ENCODE measurements around the gene KIF1A. TPM values are rescaled to one million over a fixed set of nuclear protein-coding genes. Genes with fewer than 3 reads are reported as not detected.

Gene KIF1A
- total and polyA plus RNA-seq, 8 donors: 32.4 to 76.0 (median 62.1) TPM

DNA sequence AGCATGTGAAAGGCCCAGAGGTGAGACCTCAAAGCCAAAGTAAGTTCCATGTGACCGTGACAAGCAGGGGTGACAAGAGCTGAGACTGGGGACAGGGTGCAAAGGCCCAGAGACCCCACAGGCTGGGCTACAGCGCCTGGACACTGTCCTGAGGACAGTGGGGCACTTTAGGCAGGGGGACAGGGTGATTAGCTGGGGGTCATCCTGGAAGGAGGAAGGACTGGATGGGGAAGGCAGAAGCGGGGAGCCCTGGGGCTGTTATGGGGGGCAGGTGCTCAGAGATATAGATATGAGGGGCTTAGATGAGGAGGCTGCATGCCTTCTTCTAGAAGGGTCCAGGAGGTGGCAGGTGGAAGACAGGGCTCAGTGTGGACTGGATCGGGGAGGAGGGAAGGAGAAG lies 31.5 kb downstream of the KIF1A start:
- no peaks in the 10 kb centered on the region for H3K27me3 ChIP-seq
- intact Hi-C loops (cut with DNase I): no loop called here
- FAIRE-seq (no peak), ATAC-seq (no peak), DNase-seq (peak in 1 of 6 donors; percentile 30)
- WGBS, 2 donors: 89 to 92% methylated on average over 4 of the region's 4 CpGs
- H3K27ac ChIP-seq: no peak overlapping the region
- H3K4me1 ChIP-seq: no peaks in the 10 kb centered on the region
- TF ChIP-seq, protein P1, sequence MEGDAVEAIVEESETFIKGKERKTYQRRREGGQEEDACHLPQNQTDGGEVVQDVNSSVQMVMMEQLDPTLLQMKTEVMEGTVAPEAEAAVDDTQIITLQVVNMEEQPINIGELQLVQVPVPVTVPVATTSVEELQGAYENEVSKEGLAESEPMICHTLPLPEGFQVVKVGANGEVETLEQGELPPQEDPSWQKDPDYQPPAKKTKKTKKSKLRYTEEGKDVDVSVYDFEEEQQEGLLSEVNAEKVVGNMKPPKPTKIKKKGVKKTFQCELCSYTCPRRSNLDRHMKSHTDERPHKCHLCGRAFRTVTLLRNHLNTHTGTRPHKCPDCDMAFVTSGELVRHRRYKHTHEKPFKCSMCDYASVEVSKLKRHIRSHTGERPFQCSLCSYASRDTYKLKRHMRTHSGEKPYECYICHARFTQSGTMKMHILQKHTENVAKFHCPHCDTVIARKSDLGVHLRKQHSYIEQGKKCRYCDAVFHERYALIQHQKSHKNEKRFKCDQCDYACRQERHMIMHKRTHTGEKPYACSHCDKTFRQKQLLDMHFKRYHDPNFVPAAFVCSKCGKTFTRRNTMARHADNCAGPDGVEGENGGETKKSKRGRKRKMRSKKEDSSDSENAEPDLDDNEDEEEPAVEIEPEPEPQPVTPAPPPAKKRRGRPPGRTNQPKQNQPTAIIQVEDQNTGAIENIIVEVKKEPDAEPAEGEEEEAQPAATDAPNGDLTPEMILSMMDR (IDR thresholded peaks at IDR 0.05): no peak
- no peak overlapping the region for H3K4me3 ChIP-seq
- H3K36me3 ChIP-seq: no peaks in the 10 kb centered on the region
- no peaks in the 10 kb centered on the region for H3K9me3 ChIP-seq

DNA sequence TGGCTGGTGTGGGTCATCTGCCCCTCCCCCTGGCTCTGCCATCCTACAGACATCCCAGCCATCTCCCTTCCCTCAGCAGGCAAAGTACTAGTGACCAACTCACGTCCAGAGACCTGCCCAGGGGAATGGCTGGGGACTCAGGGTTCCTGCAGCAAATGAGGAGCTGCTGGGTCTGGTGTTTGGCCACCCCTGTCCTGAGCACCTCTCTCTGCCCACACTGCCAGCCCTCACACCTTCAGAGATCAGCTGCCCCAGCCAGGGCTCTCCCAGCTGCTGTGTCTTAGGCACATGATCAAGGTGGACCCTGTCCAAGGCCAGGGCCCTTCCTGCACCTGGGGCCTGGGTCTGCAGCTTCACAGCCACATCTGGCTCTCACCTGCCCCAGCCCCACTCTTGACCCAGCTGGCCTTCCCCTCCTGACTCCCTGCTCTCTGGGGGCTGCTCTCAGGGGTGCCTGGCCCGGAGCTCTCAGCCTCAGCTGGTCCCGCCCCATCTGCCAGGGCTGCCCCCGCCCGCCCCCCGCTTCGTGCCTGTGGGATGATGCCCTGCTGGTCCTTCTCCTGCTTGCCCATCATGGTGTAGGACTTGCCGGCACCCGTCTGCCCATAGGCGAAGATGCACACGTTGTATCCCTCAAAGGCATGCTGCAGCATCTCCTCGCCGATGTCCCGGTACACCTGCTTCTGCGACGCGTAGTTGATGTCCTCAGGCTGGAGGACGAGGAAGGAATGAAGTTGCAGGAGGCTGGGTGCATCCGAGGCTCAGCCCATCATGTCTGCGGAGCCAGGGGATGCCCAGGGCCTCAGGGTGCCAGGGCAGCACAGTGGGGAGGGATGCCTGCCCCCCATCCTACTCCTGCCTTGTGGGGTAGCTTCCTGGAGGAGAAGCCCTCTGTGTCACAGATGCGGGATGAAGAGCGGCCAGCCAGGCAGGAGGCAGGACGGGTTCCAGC lies 32.2 kb downstream of the KIF1A start:
- Histone ChIP-seq H3K36me3 (no peaks in the 10 kb centered on the region), H3K4me3 (no peak overlapping the region), H3K4me1 (no peaks in the 10 kb centered on the region), H3K27me3 (no peaks in the 10 kb centered on the region), H3K27ac (no peak overlapping the region), H3K9me3 (no peaks in the 10 kb centered on the region)
- intact Hi-C loops (cut with DNase I): no loop called here
- FAIRE-seq (no peak), DNase-seq (peak in 3 of 6 donors; percentile 13 to 53 (median 45)), ATAC-seq (no peak)
- TF ChIP-seq, protein P1 (IDR thresholded peaks at IDR 0.05): no peak
- 90 to 91% methylated on average over 22 to 23 of the region's 23 CpGs for WGBS, 2 donors

DNA sequence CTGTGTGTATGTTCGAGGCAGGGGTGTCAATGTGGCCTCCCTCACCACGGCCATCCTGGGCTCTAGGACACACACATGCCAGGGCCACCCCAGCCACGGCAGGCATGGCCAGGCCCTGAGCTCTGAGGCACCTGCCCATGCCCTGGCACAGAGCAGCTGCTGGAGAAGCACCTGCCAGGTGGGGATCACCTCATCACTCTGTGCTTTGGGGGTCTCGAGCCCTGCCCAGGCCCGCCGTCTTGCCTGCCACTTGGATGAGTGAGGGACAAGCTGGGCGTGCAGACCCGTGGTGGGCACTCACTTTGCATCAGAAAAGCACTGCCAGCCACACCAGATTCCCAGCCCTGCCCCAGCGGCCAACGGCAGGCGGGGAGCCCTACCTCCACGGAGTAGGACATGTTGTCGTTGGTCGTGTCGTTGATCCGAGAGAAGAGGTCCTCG lies 33.1 kb downstream of the KIF1A start:
- 85 to 91% methylated on average over 15 to 17 of the region's 17 CpGs for WGBS, 2 donors
- H3K27me3 ChIP-seq: no peaks in the 10 kb centered on the region
- H3K4me1 ChIP-seq: no peaks in the 10 kb centered on the region
- no peak overlapping the region for H3K4me3 ChIP-seq
- no peaks in the 10 kb centered on the region for H3K36me3 ChIP-seq
- no peaks in the 10 kb centered on the region for H3K9me3 ChIP-seq
- intact Hi-C loops (cut with DNase I): no loop called here
- DNase-seq (peak in 3 of 6 donors; percentile 20 to 71 (median 50)), FAIRE-seq (no peak), ATAC-seq (no peak)
- TF ChIP-seq, protein P1 (IDR thresholded peaks at IDR 0.05): no peak
- no peak overlapping the region for H3K27ac ChIP-seq

DNA sequence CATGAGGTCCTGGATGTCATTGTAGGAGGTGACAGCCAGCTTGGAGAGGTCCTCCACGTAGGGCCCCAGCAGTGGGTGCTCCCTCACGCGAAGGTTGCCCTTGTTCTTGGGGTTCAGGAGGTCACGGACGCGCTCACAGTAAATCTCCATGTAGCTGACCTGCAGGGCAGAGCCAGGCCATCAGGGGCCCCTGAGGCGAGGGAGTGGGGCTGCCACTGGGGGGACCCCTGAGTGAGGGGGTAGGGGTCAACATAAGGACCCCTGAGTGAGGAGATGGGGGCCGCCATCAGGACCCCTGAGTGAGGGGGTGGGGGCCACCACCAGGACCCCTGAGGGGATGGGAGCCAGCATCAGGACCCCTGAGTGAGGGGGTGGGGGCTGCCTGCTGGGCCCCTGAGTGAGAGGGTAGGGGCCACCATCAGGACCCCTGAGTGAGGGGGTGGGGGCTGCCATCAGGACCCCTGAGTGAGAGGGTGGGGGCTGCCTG lies 33.6 kb downstream of the KIF1A start:
- peak in 2 of 4 donors; percentile 9 to 57 for ATAC-seq
- intact Hi-C loops (cut with DNase I): no loop called here
- 86 to 88% methylated on average over 8 of the region's 8 CpGs for WGBS, 2 donors
- no peaks in the 10 kb centered on the region for H3K27me3 ChIP-seq
- no peak for FAIRE-seq
- H3K27ac ChIP-seq: no peak overlapping the region
- no peaks in the 10 kb centered on the region for H3K4me1 ChIP-seq
- no peaks in the 10 kb centered on the region for H3K36me3 ChIP-seq
- peak in 3 of 6 donors; percentile 16 to 79 (median 53) for DNase-seq
- H3K9me3 ChIP-seq: no peaks in the 10 kb centered on the region
- TF ChIP-seq, protein P1 (IDR thresholded peaks at IDR 0.05): no peak
- H3K4me3 ChIP-seq: no peak overlapping the region
